Ishikawa (cell line): ENCODE results near the gene CNGA3.

ENCODE experiments used
- CEBPB ChIP-seq: IDR thresholded peaks from 2 replicates; pipeline ENCODE4 v1.6.1; 2012
- CREB1 ChIP-seq: IDR thresholded peaks from 2 replicates; pipeline ENCODE4 v1.6.1; 2012; ENCODE audit warnings: low read depth
- EP300 ChIP-seq: IDR thresholded peaks from 2 replicates; pipeline ENCODE4 v1.6.1; 2012; ENCODE audit warnings: borderline replicate concordance
- FOXM1 ChIP-seq: IDR thresholded peaks from 2 replicates; pipeline ENCODE4 v1.6.1; 2012; ENCODE audit warnings: low read depth, borderline replicate concordance
- RAD21 ChIP-seq: IDR thresholded peaks from 2 replicates; pipeline ENCODE4 v1.6.1; 2012; ENCODE audit warnings: low read depth
- TAF1 ChIP-seq: IDR thresholded peaks from 2 replicates; pipeline ENCODE4 v1.6.1; 2012; ENCODE audit warnings: low read depth, mild to moderate bottlenecking
- YY1 ChIP-seq: IDR thresholded peaks from 2 replicates; pipeline ENCODE4 v1.6.1; 2012; ENCODE audit warnings: low read depth
- TF ChIP-seq, protein P1 (sequence below): IDR thresholded peaks from 2 replicates; pipeline ENCODE4 v1.6.1; 2012
- TF ChIP-seq, protein P2 (sequence below): IDR thresholded peaks from 2 replicates; pipeline ENCODE4 v1.6.1; 2012; ENCODE audit warnings: low read depth, mild to moderate bottlenecking

DNA sequence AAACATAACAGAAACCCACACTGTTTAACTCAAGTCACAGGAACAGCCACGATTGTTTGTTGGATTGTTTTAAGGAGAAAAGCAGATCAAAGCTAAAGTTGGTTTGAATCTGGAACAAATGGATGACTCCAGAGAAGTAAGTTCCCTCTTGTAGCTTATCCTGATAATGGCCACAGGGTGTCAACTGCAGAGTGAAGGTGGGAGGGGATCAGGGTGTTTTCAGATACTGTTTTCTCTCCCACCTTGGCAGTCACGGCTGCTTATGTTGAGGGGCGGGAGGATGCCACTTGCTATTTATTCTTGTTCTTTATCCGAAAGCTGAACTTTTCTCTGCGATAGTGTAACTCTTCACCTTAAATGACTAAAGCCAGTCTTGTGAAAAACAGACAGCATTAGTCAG lies 61.9 kb downstream of the CNGA3 start:
- TF ChIP-seq, protein P1, sequence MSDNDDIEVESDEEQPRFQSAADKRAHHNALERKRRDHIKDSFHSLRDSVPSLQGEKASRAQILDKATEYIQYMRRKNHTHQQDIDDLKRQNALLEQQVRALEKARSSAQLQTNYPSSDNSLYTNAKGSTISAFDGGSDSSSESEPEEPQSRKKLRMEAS = no peak
- TF ChIP-seq CREB1 (no peak), EP300 (no peak), YY1 (no peak), CEBPB (no peak), FOXM1 (no peak), TAF1 (no peak), RAD21 (no peak)
- TF ChIP-seq, protein P2, sequence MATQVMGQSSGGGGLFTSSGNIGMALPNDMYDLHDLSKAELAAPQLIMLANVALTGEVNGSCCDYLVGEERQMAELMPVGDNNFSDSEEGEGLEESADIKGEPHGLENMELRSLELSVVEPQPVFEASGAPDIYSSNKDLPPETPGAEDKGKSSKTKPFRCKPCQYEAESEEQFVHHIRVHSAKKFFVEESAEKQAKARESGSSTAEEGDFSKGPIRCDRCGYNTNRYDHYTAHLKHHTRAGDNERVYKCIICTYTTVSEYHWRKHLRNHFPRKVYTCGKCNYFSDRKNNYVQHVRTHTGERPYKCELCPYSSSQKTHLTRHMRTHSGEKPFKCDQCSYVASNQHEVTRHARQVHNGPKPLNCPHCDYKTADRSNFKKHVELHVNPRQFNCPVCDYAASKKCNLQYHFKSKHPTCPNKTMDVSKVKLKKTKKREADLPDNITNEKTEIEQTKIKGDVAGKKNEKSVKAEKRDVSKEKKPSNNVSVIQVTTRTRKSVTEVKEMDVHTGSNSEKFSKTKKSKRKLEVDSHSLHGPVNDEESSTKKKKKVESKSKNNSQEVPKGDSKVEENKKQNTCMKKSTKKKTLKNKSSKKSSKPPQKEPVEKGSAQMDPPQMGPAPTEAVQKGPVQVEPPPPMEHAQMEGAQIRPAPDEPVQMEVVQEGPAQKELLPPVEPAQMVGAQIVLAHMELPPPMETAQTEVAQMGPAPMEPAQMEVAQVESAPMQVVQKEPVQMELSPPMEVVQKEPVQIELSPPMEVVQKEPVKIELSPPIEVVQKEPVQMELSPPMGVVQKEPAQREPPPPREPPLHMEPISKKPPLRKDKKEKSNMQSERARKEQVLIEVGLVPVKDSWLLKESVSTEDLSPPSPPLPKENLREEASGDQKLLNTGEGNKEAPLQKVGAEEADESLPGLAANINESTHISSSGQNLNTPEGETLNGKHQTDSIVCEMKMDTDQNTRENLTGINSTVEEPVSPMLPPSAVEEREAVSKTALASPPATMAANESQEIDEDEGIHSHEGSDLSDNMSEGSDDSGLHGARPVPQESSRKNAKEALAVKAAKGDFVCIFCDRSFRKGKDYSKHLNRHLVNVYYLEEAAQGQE = no peak
